Liver (tissue), 3 donors: Measurements from ENCODE around the gene UBE2R2.

Source experiments
- CTCF ChIP-seq: fragments of 150-350 bp; IDR thresholded peaks from 2 replicates; pipeline ENCODE4 v1.5.1; 2017; ENCODE audit warnings: improper control_type of control experiment, low read depth, low read length; ENCODE audit not compliant: missing input control
- EGR1 ChIP-seq, 2 donors: IDR thresholded peaks; 2 replicates each; pipeline ENCODE4 v1.6.1; 2016 to 2018; ENCODE audit warnings: antibody characterized with exemption in 2 of 2, low read depth in 2 of 2
- GABPA ChIP-seq, 2 donors: IDR thresholded peaks in 1 of 2; conservative IDR thresholded peaks in 1 of 2; 2 replicates each; pipeline ENCODE4 v1.6.1; 2016; ENCODE audit warnings: antibody characterized with exemption in 2 of 2, mild to moderate bottlenecking in 1 of 2, moderate library complexity in 1 of 2
- MAX ChIP-seq: IDR thresholded peaks from 2 replicates; pipeline ENCODE4 v1.6.1; 2016; ENCODE audit warnings: antibody characterized with exemption
- RAD21 ChIP-seq, 2 donors: IDR thresholded peaks; 2 replicates each; pipeline ENCODE4 v1.6.1; 2016; ENCODE audit warnings: antibody characterized with exemption in 2 of 2, mild to moderate bottlenecking in 2 of 2
- RXRA ChIP-seq, 2 donors: IDR thresholded peaks; 2 replicates each; pipeline ENCODE4 v1.6.1; 2017 to 2018; ENCODE audit warnings: antibody characterized with exemption in 2 of 2, mild to moderate bottlenecking in 1 of 2
- TAF1 ChIP-seq: conservative IDR thresholded peaks from 2 replicates; pipeline ENCODE4 v1.6.1; 2016; ENCODE audit warnings: antibody characterized with exemption, mild to moderate bottlenecking
- YY1 ChIP-seq: IDR thresholded peaks from 2 replicates; pipeline ENCODE4 v1.6.1; 2016; ENCODE audit warnings: antibody characterized with exemption, mild to moderate bottlenecking
- donor health status: healthy.
- donor health status: healthy.

- TF ChIP-seq EGR1 (IDR thresholded peaks at IDR 0.05; ENCODE audit: low read depth in 2 of 2), result no peak
- no peak for TF ChIP-seq GABPA (IDR thresholded peaks at IDR 0.05 in 1 of 2, conservative IDR thresholded peaks at IDR 0.05 in 1 of 2)
- no peak for TF ChIP-seq MAX
- TF ChIP-seq CTCF, result no peak
- no peak for TF ChIP-seq RAD21 (IDR thresholded peaks at IDR 0.05)
- no peak for TF ChIP-seq TAF1
- no peak for TF ChIP-seq YY1
- TF ChIP-seq RXRA (IDR thresholded peaks at IDR 0.05), result no peak
These were observed 63.5 kb downstream of the UBE2R2 start for GRCh38 chr9:33880211-33881089.
